Keratinocyte (primary cell): ENCODE data around the gene BCL2L11. TPM values are rescaled to one million over a fixed set of nuclear protein-coding genes. Genes with fewer than 3 reads are reported as not detected.

Source experiments
- DNase-seq: peaks from one replicate; pipeline ENCODE4 v3.0.0-alpha.2; 2011; ENCODE audit warnings: low read depth, missing footprints, low spot score
- FAIRE-seq: peaks from 2 replicates; lab custom pipeline; 2011; peaks lifted over from hg19 to GRCh38; lab: Jason Lieb, UNC
- H2AFZ ChIP-seq: 2 replicates; pipeline ENCODE4 v1.6.0; 2012; ENCODE audit warnings: low read length, control low read depth, inconsistent platforms; ENCODE audit not compliant: control insufficient read depth
- H3K27ac ChIP-seq: 2 replicates; pipeline ENCODE4 v1.5.1; 2011; ENCODE audit warnings: low read length; ENCODE audit not compliant: control insufficient read depth, insufficient read depth
- H3K27me3 ChIP-seq: 3 replicates; pipeline ENCODE4 v1.6.0; 2011; ENCODE audit warnings: low read length; ENCODE audit not compliant: control insufficient read depth, insufficient read depth; ENCODE audit errors: extremely low read depth
- H3K36me3 ChIP-seq, 2 experiments: 2 replicates in 1 of 2; 3 replicates in 1 of 2; pipeline ENCODE4 v1.5.1; 2011; ENCODE audit warnings: low read length in 2 of 2, mild to moderate bottlenecking in 1 of 2; ENCODE audit not compliant: control insufficient read depth in 2 of 2, insufficient read depth in 2 of 2; ENCODE audit errors: extremely low read depth in 1 of 2
- H3K4me1 ChIP-seq: 3 replicates; pipeline ENCODE4 v1.5.1; 2011; ENCODE audit warnings: low read length; ENCODE audit not compliant: control insufficient read depth, insufficient read depth; ENCODE audit errors: extremely low read depth
- H3K4me2 ChIP-seq: 3 replicates; pipeline ENCODE4 v1.6.0; 2011; ENCODE audit warnings: low read depth, low read length; ENCODE audit not compliant: control insufficient read depth, insufficient read depth; ENCODE audit errors: extremely low read depth
- H3K4me3 ChIP-seq, 3 experiments: fragments of 200-600 bp in 1 of 3; sonication (generic) in 1 of 3; 2 replicates in 2 of 3; 3 replicates in 1 of 3; pipeline ENCODE4 v1.5.1; 2011 to 2016; ENCODE audit warnings: low read length in 3 of 3, mild to moderate bottlenecking in 3 of 3, control low read depth in 2 of 3, inconsistent platforms in 1 of 3, low read depth in 1 of 3, mixed read lengths in 1 of 3, mixed run types in 1 of 3, moderate library complexity in 1 of 3; ENCODE audit not compliant: control insufficient read depth in 2 of 3, insufficient read depth in 2 of 3; ENCODE audit errors: extremely low read depth in 1 of 3
- H3K79me2 ChIP-seq: 2 replicates; pipeline ENCODE4 v1.6.0; 2012; ENCODE audit warnings: low read length; ENCODE audit not compliant: control insufficient read depth, insufficient read depth
- H3K9ac ChIP-seq: 3 replicates; pipeline ENCODE4 v1.6.0; 2011; ENCODE audit warnings: low read length; ENCODE audit not compliant: control insufficient read depth, insufficient read depth; ENCODE audit errors: extremely low read depth
- H3K9me1 ChIP-seq: 3 replicates; pipeline ENCODE4 v1.6.0; 2011; ENCODE audit warnings: low read length; ENCODE audit not compliant: control insufficient read depth, insufficient read depth; ENCODE audit errors: extremely low read depth
- H3K9me3 ChIP-seq: 2 replicates; pipeline ENCODE4 v1.5.1; 2012; ENCODE audit warnings: low read depth, low read length; ENCODE audit not compliant: control insufficient read depth
- H4K20me1 ChIP-seq: 3 replicates; pipeline ENCODE4 v1.6.0; 2011; ENCODE audit warnings: low read length; ENCODE audit not compliant: control insufficient read depth, insufficient read depth; ENCODE audit errors: extremely low read depth
- CTCF ChIP-seq, 3 experiments: IDR thresholded peaks in 1 of 3; conservative IDR thresholded peaks in 1 of 3; optimal IDR thresholded peaks in 1 of 3; 2 replicates in 2 of 3; 3 replicates in 1 of 3; pipeline versions ENCODE3 to v1.5.1; 2011; ENCODE audit warnings: low read length in 3 of 3, mild to moderate bottlenecking in 3 of 3, moderate library complexity in 2 of 3, control low read depth in 1 of 3, inconsistent platforms in 1 of 3; ENCODE audit not compliant: insufficient read depth in 2 of 3; ENCODE audit errors: extremely low read depth in 1 of 3
- EZH2 ChIP-seq: IDR thresholded peaks from one replicate; pipeline ENCODE4 v1.6.1; 2012; ENCODE audit warnings: inconsistent platforms, mild to moderate bottlenecking, low read length, moderate library complexity
- dilution Hi-C: fragments of 300-500 bp; cut with MboI; formaldehyde crosslinking; loops from one replicate; pipeline ENCODE4 v1.7.0; 2020; ENCODE audit warnings: low sequenced_read_pairs; ENCODE audit not compliant: extremely low pct_ligation_motif_present
- polyA plus RNA-seq, 5 experiments: library from polyadenylated mRNA; depleted of rRNA in 3 of 5; stranded (reverse) in 3 of 5; stranded (forward) in 1 of 5; unstranded in 1 of 5; fragments of >200 nt; gene quantifications; 1 replicate in 1 of 5; 2 replicates in 3 of 5; 3 replicates in 1 of 5; pipeline versions ENCODE4 v1.2.1 to v1.2.3, GENCODE V29; 2011 to 2012; ENCODE audit warnings: missing spikeins in 2 of 5, low read depth in 1 of 5, low replicate concordance in 1 of 5

The BCL2L11 gene
- polyA plus RNA-seq, 1 donor (not counting 4 experiments of a cell fraction or from before 2014, with no cell fraction given), result 1.9 TPM

GRCh38 chr2:111207851-111208250 is 87.1 kb downstream of the BCL2L11 start:
- DNase-seq, result no peak
- TF ChIP-seq EZH2 (no peak), CTCF (optimal IDR thresholded peaks at IDR 0.05 in 1 of 3, IDR thresholded peaks at IDR 0.05 in 1 of 3, conservative IDR thresholded peaks at IDR 0.05 in 1 of 3; ENCODE audit: extremely low read depth in 1 of 3, insufficient read depth in 2 of 3, low read length in 3 of 3) (no peak)
- FAIRE-seq, result no peak

GRCh38 chr2:111208639-111209038 is 87.9 kb downstream of the BCL2L11 start:
- Histone ChIP-seq H3K9me1 (no peaks in the 10 kb centered on the region), H3K9me3 (no peaks in the 10 kb centered on the region), H2AFZ (no peak overlapping the region), H3K36me3 (no peaks in the 10 kb centered on the region), H3K27ac (no peak overlapping the region), H3K79me2 (no peaks in the 10 kb centered on the region), H3K4me3 (no peak overlapping the region), H3K27me3 (no peaks in the 10 kb centered on the region), H4K20me1 (no peaks in the 10 kb centered on the region), H3K4me2 (no peak overlapping the region), H3K4me1 (no peaks in the 10 kb centered on the region), H3K9ac (no peak overlapping the region)
- TF ChIP-seq EZH2, result no peak
- TF ChIP-seq CTCF (optimal IDR thresholded peaks at IDR 0.05 in 1 of 3, IDR thresholded peaks at IDR 0.05 in 1 of 3, conservative IDR thresholded peaks at IDR 0.05 in 1 of 3; ENCODE audit: extremely low read depth in 1 of 3, insufficient read depth in 2 of 3, low read length in 3 of 3), result no peak
- no peak for DNase-seq
- dilution Hi-C loops, result no loop called here
- no peak for FAIRE-seq

More at GRCh38 chr2:111207851-111208250, 87.1 kb downstream of the BCL2L11 start:
- H3K4me1 ChIP-seq, result no peaks in the 10 kb centered on the region
- no peak overlapping the region for H2AFZ ChIP-seq
- no peaks in the 10 kb centered on the region for H4K20me1 ChIP-seq
- H3K79me2 ChIP-seq, result no peaks in the 10 kb centered on the region
- no peaks in the 10 kb centered on the region for H3K27me3 ChIP-seq
- H3K36me3 ChIP-seq, result no peaks in the 10 kb centered on the region
- no peak overlapping the region for H3K4me2 ChIP-seq
- no peak overlapping the region for H3K27ac ChIP-seq
- dilution Hi-C loops, result no loop called here
- H3K9me3 ChIP-seq, result no peaks in the 10 kb centered on the region
- no peaks in the 10 kb centered on the region for H3K9me1 ChIP-seq
- H3K4me3 ChIP-seq, result no peak overlapping the region
- H3K9ac ChIP-seq, result no peak overlapping the region
